ENCODE data around the gene KCNH2. TPM values are rescaled to one million over a fixed set of nuclear protein-coding genes. Genes with fewer than 3 reads are reported as not detected.

KCNH2 gene
- total RNA-seq, 4 donors from 2014 or later = 0.19 to 2.5 (median 0.72) TPM

DNA sequence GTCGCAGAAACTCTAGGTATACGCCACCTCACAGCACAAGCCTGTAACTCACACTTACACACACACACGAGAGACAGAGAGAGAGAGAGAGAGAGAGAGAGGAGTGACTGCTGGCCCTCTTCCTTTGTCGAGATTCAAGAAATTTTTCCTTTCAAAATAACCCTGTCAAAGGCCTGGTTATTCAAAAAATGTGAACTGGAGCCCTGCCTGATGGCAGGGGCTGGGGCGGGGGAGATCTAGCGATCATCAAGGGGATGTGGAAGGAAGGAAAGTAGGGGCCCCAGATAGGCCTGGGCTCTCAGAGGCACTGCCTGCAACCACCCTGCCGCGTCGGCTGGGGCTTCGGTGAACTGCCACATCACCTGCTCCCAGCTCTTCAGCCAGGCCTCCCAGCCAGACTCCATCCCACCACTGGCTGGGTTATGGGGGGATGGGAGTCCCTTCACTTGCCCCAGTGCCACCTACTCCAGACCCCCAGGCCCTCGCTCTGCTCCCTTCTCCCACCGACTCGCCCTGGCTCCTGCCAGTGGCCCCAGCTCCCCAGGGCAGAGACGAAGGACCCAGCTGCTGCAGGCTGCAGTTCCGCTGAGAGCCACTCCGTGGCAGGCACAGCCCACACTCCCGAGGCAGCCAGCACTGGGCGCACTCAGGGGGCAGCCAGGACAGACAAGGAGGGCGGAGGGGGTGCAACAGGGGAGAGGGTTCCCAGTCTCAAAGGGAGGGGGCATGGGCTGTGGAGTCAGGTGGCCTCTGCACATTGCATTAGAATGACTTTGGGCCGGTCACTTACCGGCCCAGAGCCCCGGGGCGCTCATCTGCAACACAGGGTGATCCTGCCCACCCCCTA, 15.3 kb downstream of the KCNH2 start:
- TF ChIP-seq CTCF (IDR thresholded peaks at IDR 0.05) (peak; percentile 71 to 93 (median 82)), POLR2A (IDR thresholded peaks at IDR 0.05) (no peak)
- DNase-seq = no peak
- WGBS, 2 donors = 28 to 38% methylated on average over 7 to 9 of the region's 23 CpGs
- intact Hi-C loops (cut with DNase I) = no loop called here
- Histone ChIP-seq H3K36me3 (no peaks in the 10 kb centered on the region), H3K4me1 (peaks cover 0 to 37% (median 0%) of the 10 kb centered on the region in 3 donors), H3K27ac (peak overlapping the region in 3 of 4 donors; percentile 52 to 76 (median 65)), H3K27me3 (peaks cover 0 to 78% (median 0%) of the 10 kb centered on the region in 4 donors), H3K9me3 (no peaks in the 10 kb centered on the region), H3K4me3 (no peak overlapping the region)

DNA sequence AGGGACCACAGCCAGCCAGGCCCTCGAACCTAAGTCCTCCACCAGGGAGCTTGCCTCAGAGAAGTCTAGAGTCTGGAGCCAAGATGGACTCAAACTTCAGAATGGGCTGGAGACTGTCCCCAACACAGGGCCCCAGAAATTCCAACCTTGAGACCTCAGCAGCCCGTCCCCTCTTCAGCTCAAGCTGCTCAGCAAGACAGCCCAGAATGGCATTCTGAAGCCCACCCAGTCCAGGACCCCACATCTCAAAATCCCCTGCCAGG, 15.9 kb downstream of the KCNH2 start:
- Histone ChIP-seq H3K4me3 (no peak overlapping the region), H3K27me3 (peaks cover 0 to 83% (median 0%) of the 10 kb centered on the region in 4 donors), H3K9me3 (no peaks in the 10 kb centered on the region), H3K4me1 (peaks cover 0 to 41% (median 0%) of the 10 kb centered on the region in 3 donors), H3K27ac (peak overlapping the region; percentile 34 to 76 (median 58)), H3K36me3 (no peaks in the 10 kb centered on the region)
- no CpG with 5 or more reads among the region's 2 CpGs for WGBS, 2 donors
- TF ChIP-seq POLR2A (IDR thresholded peaks at IDR 0.05) (no peak), CTCF (IDR thresholded peaks at IDR 0.05) (no peak)
- DNase-seq = no peak
- intact Hi-C loops (cut with DNase I) = no loop called here

- no peaks in the 10 kb centered on the region for H3K36me3 ChIP-seq
- 74 to 100% methylated on average over 1 to 8 of the region's 17 CpGs for WGBS, 2 donors
- TF ChIP-seq POLR2A (IDR thresholded peaks at IDR 0.05) (no peak), CTCF (IDR thresholded peaks at IDR 0.05) (no peak)
- peaks cover 0 to 89% (median 0%) of the 10 kb centered on the region in 4 donors for H3K27me3 ChIP-seq
- intact Hi-C loops (cut with DNase I) = no loop called here
- peaks cover 0 to 41% (median 0%) of the 10 kb centered on the region in 3 donors for H3K4me1 ChIP-seq
- H3K4me3 ChIP-seq = no peak overlapping the region
- peak overlapping the region; percentile 34 to 76 (median 58) for H3K27ac ChIP-seq
- no peak for DNase-seq
- H3K9me3 ChIP-seq = no peaks in the 10 kb centered on the region
Measured at GRCh38 chr7:150961510-150962289, 16.4 kb downstream of the KCNH2 start.

DNA sequence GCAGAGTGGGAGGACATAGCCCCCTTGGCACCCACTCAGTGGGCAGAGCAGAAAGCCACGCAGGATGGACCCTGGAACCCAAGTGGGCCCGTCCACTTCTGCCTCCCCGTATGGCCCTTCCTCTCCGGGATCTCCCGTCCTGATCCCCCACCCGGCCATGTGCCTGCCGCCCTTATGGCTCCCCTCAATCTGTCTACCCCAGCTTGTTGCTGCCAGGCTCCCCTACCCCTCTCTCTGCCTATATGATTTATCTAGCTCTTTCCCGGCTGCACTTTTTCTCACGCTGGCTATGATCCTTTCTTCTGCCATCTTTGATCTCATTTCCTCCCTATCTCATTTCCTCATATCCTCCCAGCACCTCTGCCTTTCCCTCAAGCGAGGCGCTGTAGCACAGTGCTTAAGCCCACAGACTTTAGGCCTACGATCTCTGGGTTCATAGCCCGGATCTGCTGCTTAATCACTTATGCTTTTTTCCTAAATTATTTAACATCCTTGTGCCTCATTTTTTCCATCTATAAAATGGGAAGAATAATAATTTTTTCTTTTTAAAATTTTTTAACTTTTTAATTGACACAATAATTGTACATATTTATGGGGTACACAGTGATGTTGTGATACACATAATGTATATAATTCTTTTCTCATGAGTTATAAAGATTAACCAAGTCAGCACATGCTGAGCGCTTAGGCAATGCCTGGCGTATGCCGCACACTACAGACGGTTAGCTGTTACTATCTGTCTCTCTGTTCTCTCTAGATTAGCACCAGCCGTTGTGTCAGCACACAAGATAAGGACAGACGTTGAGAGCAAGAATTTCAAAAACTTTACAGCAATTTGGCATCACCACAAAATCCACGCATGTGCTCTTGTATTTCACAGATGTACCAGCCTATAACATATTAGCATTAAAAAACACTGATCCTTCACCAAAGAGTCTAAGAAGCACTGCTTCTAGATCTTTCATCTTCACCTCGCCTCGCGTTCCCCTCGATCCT, 18.1 kb downstream of the KCNH2 start:
- WGBS, 2 donors = 70 to 71% methylated on average over 24 of the region's 24 CpGs
- H3K27ac ChIP-seq = no peak overlapping the region
- H3K4me1 ChIP-seq = peaks cover 6 to 48% (median 7%) of the 10 kb centered on the region in 3 donors
- intact Hi-C loops (cut with DNase I) = no loop called here
- H3K4me3 ChIP-seq = no peak overlapping the region
- H3K36me3 ChIP-seq = no peaks in the 10 kb centered on the region
- no peak for DNase-seq
- TF ChIP-seq POLR2A (IDR thresholded peaks at IDR 0.05) = no peak
- no peak for TF ChIP-seq CTCF (IDR thresholded peaks at IDR 0.05)
- peaks cover 0 to 94% (median 0%) of the 10 kb centered on the region in 4 donors for H3K27me3 ChIP-seq
- H3K9me3 ChIP-seq = no peaks in the 10 kb centered on the region
